HG02840 (cell line): ENCODE data around the gene BRCA1.
"Not testable (repeated sequence)": the region's sequence is repeated elsewhere in the genome, so short reads cannot be mapped to it uniquely, and the experiment has no call there.

Source experiments
- ATAC-seq: cut with Tn5 transposase; IDR thresholded peaks from one replicate; pipeline ENCODE4 v1.9.1; 2021; ENCODE audit warnings: mild to moderate bottlenecking, moderate library complexity, moderate number of reproducible peaks; ENCODE audit not compliant: unreplicated experiment, low FRiP score

The BRCA1 gene

DNA sequence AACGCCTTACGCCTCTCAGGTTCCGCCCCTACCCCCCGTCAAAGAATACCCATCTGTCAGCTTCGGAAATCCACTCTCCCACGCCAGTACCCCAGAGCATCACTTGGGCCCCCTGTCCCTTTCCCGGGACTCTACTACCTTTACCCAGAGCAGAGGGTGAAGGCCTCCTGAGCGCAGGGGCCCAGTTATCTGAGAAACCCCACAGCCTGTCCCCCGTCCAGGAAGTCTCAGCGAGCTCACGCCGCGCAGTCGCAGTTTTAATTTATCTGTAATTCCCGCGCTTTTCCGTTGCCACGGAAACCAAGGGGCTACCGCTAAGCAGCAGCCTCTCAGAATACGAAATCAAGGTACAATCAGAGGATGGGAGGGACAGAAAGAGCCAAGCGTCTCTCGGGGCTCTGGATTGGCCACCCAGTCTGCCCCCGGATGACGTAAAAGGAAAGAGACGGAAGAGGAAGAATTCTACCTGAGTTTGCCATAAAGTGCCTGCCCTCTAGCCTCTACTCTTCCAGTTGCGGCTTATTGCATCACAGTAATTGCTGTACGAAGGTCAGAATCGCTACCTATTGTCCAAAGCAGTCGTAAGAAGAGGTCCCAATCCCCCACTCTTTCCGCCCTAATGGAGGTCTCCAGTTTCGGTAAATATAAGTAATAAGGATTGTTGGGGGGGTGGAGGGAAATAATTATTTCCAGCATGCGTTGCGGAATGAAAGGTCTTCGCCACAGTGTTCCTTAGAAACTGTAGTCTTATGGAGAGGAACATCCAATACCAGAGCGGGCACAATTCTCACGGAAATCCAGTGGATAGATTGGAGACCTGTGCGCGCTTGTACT is at the start of gene BRCA1:
TSS of gene BRCA1 (minus strand) at position 232 of the 834 bp plus-strand sequence. CDS start 1,268 bp downstream, outside the sequence.
- peak; percentile 95 for ATAC-seq

DNA sequence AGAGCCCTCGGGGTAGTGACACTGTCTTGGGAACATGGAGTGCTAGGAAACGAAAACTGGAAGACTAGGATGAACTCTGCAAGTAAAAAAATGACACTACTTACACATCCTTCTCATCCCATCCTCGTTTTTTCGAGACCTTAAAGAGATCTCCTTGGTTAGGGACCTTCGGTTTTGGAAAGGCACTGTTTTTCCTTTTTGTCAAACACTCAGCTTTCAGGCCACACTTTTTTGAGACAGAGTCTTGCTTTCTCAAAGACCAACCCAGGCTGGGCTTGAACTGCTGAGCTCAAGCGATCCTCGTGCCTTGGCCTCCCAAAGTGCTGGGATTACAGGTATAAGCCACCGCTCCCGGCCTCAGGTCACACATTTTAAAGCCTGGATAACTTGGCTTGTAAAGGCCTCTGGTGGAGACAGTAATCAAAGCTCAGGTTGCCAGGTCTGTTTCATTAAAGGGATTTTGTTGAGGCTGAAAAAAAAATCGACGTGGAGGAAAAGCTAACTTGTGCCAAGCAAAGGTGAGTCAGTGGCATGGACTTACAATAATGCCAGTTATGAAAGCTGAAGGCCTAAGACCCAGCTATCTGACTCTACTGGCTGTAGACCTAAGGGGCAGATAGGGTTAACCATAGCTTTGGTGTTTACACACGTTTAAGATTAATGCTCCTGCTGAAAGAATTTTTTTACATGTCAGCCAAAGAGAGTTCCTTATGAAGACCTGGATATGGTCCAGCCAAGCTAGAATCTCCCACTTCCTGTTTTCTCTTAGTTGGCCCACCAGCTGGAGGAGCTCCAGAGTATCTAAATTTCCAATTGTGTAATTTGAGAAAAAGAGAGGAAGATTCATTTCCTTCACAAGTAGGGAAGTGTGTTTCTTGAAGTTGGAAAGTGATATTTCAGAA is 46.7 kb upstream of the BRCA1 start:
- no peak for ATAC-seq

DNA sequence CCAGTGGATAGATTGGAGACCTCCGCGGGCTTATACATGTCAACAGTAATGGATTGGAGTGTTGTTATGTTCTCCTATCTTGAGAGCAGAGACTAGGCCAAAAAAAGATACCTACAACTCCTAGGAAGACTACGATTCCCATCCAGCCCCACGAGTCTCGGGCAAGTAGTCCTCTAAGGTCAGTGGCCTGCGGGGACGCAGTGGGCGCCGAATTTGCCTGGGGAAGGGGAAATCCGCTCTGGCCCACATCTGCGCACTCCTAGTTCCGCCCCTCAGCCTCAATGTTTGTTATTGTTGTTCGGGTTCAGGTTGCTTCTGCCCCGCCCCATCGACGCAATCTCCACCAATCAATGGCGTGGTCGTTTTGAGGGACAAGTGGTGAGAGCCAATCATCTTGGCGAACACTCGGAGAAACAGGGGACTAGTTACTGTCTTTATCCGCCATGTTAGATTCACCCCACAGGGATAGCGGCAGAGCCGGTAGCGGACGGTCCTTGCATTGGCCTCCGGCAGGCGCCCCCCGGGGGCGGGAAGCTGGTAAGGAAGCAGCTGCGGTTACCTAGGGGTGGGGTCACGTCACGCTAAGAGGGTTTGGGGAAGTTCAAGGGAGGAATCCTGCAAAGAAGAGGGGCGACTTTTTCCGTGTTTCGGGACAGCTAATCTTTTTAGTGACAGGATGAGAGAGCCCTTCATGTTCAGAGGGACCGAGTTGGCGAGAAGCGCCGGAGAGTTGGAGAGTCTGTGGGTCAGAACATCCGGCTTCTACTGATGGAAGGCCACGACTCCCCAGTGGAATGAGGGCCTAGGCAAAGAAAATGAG is 45.8 kb upstream of the BRCA1 start, which contains the start of gene NBR1:
TSS of gene NBR1 (plus strand) at position 449 of the 820 bp plus-strand sequence. CDS start 4,586 bp downstream, outside the sequence.
- peak; percentile 89 for ATAC-seq

DNA sequence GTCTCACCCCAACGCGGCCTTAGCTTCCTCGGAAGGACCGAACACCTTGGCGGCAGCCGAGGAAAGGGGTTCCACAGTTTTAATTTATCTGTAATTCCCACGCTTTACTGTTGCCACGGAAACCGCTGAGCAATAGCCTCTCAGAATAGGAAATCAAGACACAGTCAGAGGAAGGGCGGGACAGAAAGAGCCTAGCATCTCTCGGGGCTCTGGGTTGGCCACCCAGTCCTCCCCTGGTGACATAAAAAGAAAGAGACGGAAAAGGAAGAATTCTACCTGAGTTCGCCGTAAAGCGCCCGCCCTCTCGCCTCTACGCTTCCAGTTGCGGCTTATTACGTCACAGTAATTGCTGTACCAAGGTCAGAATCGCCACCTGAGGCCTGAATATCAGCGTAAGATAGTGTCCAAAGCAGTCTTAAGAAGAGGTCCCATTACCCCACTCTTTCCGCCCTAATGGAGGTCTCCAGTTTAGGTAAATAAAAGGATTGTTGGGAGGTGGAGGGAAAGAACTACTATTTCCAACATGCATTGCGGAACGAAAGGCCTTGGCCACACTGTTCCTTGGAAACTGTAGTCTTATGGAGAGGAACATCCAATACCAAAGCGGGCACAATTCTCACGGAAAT is 45.1 kb upstream of the BRCA1 start:
- peak; percentile 59 for ATAC-seq

DNA sequence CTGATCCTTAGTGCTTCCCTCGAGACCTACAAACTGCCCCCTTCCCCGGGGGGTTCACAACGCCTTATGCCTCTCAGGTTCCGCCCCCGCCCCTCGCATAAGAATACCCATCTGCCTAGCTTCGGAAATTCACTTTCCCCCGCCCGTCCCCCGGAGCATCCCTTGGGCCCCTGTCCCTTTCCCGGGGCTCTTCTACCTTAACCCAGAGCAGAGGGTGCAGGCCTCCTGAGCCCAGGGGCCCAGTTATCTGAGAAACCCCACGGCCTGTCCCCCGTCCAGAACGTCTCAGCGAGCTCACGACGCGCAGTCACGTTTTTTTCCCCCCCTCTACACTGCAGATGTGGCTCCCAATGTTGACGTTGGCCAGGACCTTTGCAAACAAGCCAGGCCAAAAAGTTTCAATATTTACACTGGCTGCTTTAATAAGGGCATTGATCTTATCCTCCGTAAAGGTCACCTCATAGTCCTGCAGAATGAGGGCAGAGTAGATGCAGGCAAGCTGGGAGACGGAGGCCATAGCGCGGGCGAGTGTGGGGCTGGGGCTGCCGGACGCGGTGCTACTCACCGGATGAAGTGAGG is 44.5 kb upstream of the BRCA1 start:
- peak; percentile 15 for ATAC-seq

DNA sequence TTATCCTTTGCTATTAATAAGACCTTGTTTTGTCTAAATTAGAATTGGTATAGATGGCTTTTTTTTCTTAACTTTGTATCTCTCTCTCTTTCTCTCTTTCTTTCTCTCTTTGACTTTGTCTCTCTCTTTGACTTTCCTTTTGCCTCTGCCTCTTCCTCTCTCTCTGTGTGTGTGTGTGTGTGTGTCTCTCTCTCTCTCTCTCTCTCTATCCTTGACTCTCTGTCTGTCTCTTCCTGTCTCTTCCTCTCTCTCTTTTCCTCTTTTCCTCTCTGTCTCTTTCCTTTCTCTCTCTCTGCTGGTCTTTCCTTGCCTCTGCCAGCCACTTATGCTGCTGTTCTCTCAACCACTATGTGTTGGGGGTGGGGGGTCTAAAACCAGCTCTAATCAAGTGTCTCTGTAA is 40.8 kb upstream of the BRCA1 start:
- ATAC-seq, result not testable (repeated sequence)

DNA sequence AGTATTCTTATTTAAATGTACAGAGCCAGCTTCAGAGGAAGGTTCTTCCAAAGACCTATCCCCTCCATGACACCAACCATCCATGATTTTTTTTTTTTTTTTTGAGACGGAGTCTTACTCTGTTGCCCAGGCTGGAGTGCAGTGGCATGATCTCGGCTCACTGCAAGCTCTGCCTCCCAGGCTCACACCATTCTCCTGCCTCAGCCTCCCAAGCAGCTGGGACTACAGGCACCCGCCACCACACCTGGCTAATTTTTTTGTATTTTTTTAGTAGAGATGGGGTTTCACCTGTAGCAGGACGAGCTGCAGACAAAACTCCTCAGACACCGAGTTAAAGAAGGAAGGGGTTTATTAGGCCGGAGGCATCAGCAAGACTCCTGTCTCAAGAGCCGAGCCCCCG is 34.8 kb upstream of the BRCA1 start:
- ATAC-seq, result not testable (repeated sequence)

DNA sequence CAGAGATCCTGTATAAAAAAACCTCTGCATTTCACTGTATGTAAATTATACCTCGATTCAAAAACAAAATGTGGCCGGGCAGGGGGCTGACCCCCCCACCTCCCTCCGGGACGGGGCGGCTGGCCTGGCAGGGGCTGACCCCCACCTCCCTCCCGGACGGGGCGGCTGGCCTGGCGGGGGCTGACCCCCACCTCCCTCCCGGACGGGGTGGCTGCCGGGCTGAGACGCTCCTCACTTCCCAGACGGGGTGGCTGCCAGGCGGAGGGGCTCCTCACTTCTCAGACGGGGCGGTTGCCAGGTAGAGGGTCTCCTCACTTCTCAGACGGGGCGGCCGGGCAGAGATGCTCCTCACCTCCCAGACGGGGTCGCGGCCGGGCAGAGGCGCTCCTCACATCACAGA is 34.1 kb upstream of the BRCA1 start:
- ATAC-seq, result not testable (repeated sequence)

DNA sequence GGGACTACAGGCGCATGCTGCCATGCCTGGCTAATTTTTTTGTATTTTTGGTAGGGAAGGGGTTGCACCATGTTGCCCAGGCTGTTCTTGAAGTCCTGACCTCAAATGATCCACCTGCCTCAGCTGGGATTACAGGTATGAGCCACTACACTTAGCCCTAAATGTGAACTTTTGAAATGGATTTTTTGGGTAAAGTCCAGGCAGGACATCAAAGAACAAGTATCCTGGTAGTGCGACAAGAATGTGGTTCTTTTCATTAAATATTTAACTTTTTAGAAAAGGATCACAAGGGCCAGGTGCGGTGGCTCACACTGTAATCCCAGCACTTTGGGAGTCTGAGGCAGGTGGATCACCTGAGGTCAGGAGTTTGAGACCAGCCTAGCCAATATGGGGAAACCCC is 30.5 kb upstream of the BRCA1 start:
- no peak for ATAC-seq

DNA sequence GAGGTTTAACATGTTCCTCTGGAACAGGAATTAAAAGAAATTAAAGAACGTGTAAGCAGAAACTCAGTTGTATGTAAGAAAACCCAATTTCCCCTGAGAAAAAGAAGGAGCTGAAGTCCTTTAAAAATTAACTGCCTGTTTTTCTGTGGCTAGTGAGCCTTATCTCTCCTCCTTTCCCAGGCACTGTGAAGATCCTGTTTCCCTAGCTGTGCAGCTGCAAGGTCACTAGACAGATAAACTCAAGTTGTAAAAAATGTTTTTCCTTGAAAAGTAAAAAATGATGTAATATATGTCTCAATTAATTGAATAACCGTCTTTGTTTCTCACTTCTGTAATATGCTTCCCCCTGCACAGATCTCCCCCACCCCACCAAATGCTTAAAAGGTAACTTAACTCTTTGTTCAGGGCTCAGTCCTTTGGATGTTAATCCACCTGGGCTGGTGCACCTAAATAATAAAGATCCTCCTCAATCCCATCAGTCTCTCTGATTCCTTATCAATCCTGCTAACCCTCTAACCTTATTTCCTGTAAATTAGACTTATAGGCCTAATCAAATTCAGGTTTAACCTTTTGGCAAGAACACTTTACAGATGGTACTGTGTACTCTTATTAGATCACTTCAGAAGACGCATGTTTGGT is 28.2 kb upstream of the BRCA1 start:
- not testable (repeated sequence) for ATAC-seq

DNA sequence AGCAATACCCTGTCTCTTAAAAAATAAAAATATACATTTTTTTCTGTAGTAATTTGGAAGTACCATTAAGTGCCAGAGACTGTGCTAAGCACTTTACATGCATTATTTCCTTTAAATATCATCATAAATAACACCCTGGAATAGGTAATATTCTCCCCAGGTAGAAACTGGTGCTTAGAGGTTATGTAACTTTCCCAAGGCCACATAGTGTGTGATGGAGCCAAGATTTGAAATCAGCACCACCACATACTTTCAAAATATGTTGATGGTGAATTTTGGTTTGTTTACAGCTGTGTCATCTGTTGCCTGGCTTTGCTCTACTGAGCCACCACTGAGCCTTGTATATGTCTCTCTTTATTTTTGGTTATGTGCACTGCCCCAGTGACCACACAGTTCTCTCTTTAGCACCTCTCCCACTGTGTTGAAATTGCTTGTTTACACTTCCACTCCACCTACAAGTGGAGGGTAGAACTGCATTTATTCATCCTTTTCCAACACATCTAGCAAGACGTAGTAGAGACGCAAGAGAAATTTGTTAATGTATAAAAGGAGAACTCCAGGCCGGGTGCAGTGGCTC is 26.8 kb upstream of the BRCA1 start:
- no peak for ATAC-seq

DNA sequence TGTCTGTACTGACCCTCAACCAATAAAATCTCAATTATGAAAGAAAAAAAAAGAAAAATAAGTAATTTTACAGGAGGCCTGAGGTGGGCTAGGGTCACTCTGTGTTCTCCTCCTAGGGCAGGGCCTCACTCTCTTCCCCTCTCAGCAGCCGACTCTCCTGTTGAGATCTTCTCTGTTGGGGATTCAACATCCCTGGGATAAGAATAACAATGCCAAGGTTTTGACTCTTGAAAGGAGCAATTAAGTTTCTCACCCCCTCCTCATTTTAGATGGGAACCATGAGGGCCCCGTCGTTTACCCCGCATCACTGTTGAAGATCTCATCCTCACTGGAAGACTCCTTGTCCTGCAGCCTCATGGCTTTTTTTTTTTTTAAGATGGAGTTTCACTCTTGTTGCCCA is 21.5 kb upstream of the BRCA1 start:
- ATAC-seq, result no peak

DNA sequence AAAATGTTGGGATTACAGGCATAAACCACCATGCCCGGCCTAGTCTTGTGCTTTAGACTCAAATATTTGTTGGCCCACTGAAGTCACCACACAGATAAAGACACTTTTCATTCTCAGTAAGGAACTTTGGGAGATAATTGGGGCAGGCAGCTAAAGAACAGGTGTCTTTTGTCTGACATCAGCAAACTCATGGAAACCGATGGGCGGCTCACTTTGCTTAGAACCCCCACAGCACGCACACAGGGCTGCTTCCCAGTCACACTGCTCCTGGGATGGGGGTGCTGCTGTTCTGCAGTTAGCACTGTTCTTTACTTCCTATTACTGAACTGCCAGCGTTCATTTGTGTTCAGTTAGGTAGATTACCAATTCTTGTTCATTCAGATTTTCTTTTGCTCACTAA is 18.0 kb upstream of the BRCA1 start:
- no peak for ATAC-seq

DNA sequence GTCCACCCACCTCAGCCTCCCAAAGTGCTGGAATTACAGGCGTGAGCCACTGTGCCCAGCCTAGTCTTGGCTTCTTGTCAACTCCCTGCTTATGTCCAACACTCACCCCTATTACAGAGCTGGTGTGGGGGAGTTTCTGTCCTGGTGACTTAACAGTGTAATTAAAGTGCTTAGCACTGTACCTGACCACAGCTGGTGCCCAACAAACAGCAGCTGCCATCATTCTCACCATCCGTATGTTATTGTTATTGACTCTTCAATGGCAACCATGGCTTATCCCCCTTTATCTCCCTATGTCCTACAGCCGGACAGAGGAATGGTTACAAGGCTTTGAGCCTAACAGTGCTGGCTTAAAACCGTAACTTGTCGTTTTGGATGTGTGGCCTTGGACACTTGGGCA is 17.0 kb upstream of the BRCA1 start:
- no peak for ATAC-seq

DNA sequence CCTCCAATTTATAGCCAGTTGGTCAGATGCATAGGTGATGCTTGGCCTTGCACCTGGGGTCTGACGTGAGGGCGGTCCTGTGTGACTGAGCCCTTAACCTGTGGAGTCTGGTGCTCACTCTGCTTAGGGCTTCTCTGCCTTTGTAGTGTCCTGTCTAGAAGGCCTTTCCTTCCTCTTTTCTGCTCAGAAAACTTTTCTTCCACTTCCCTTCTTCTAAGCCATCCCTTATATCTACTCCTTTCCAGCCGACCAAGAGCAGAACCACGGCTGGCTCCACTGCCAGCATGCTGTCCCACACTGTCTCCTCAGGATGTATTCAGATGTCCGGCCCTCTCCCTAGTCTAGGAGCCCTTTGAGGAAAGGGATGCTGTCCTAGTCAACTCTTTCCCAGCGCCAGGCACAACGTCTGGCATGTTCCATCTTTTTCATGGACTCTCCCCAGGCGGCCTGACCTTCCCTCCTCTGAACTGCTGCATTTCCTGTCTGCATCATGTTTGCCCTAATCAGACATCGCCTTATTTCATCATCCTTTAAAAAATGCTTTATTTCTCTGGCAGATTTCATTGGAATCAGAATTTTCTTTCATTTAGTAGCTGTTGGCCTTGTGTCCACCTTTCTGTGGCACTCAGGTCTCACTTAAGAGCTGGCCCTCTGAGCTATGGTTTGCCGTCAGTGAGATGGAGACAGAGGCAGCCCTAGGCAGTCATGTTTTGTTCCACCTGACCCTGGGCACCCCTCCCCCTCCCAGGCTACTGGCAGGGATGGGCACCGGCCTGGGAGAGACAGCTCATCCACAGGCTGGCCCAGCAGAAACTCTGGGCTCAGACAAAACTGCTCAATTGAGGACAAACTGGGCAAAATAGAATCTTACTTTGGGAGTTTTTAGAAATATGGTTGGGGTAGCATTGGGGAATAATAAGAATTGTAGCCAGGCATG is 15.5 kb upstream of the BRCA1 start:
- no peak for ATAC-seq

DNA sequence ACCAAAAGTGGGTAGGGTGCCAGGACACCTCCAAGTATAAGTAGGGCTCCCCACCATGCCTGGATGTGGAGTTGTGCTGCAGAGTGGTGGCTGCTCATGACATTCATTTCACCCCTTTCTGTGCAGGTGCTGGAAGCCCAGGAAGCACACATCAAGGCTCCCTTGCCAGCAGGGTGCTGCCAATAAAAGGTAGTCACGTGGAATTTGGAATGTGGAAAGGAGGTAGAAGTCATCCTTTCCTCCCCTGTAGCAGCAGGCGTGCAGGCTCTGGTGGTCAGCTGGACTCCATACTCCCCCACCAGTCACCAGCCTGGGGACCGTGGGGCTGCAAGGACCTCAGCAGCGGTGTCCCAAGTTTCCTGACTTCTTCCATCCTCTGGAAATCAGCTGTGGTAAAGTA is 13.4 kb upstream of the BRCA1 start:
- ATAC-seq, result not testable (repeated sequence)

DNA sequence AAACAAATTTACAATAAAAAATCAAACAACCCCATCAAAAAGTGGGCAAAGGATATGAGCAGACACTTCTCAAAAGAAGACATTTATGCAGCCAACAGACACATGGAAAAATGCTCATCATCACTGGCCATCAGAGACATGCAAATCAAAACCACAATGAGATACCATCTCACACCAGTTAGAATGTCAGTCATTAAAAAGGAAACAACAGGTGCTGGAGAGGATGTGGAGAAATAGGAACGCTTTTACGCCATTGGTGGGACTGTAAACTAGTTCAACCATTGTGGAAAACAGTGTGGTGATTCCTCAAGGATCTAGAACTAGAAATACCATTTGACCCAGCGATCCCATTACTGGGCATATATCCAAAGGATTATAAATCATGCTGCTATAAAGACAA is 11.4 kb upstream of the BRCA1 start:
- ATAC-seq, result not testable (repeated sequence)

DNA sequence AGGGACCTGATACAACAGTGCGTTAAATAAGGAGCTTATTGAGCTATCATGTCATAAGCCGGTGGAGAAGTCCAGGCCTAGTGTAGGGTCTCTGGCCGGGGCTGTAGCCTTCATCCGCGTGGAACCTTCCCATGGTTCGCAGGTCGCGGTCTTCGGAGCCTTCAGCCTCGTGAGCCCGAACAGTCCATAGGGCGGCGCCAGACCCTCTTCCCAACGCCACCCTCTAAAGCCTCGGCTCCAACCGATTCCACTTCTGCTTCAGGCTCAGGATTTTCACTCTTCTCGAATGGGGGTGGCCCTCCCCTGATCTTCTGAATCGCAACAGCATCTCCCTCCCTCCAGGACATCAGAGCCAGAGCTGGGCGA is 10.3 kb upstream of the BRCA1 start:
- ATAC-seq, result no peak
